Thyroid gland (tissue), 4 donors: ENCODE measurements around the gene CERCAM.

Source experiments
- POLR2A ChIP-seq, 2 donors: fragments of 450-650 bp; IDR thresholded peaks; one replicate each; pipeline ENCODE4 v1.6.1; 2017; ENCODE audit warnings: antibody characterized with exemption in 2 of 2, mild to moderate bottlenecking in 2 of 2, moderate library complexity in 1 of 2
- TF ChIP-seq, protein P1 (sequence below), 6 experiments: fragments of 200-600 bp in 3 of 6; fragments of 450-650 bp in 3 of 6; sonication (generic) in 3 of 6; IDR thresholded peaks; one replicate each; pipeline ENCODE4 v1.5.1; 2016 to 2019; ENCODE audit warnings: antibody characterized with exemption in 6 of 6, mild to moderate bottlenecking in 2 of 6, inconsistent platforms in 1 of 6, moderate library complexity in 1 of 6

DNA sequence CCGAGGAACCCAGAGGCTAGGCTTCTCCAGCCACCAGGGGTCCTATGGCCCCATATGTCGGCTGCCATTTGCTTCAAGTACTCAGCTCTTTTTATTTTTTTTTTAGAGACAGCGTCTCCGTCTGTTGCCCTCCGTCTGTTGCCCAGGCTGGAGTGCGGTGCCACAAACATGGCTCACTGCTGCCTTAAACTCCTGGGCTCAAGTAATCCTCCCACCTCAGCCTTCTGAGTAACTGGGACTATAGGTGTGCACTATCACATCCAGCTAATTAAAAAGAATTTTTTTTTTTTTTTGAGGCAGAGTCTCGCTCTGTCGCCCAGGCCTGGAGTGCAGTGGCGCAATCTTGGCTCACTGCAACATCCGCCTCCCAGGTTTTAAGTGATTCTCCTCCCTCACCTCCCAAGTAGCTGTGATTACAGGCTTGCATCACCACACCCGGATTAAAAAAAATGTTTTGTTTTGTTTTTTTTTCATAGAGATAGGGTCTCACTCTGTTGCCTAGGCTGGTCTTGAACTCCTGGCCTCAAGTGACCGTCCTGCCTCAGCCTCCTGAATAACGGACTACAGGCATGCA is 8.9 kb downstream of the CERCAM start:
- TF ChIP-seq, protein P1, sequence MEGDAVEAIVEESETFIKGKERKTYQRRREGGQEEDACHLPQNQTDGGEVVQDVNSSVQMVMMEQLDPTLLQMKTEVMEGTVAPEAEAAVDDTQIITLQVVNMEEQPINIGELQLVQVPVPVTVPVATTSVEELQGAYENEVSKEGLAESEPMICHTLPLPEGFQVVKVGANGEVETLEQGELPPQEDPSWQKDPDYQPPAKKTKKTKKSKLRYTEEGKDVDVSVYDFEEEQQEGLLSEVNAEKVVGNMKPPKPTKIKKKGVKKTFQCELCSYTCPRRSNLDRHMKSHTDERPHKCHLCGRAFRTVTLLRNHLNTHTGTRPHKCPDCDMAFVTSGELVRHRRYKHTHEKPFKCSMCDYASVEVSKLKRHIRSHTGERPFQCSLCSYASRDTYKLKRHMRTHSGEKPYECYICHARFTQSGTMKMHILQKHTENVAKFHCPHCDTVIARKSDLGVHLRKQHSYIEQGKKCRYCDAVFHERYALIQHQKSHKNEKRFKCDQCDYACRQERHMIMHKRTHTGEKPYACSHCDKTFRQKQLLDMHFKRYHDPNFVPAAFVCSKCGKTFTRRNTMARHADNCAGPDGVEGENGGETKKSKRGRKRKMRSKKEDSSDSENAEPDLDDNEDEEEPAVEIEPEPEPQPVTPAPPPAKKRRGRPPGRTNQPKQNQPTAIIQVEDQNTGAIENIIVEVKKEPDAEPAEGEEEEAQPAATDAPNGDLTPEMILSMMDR (IDR thresholded peaks at IDR 0.05) = no peak
- no peak for TF ChIP-seq POLR2A (IDR thresholded peaks at IDR 0.05)
